Ovary (tissue), 3 donors: ENCODE results near the gene PGAM5.

Experiments
- EP300 ChIP-seq: sonication (generic); formaldehyde crosslinking; IDR thresholded peaks from one replicate; pipeline ENCODE4 v1.6.1; 2017; ENCODE audit warnings: antibody characterized with exemption
- POLR2A ChIP-seq: fragments of 450-650 bp; IDR thresholded peaks from one replicate; pipeline ENCODE4 v1.6.1; 2017; ENCODE audit warnings: antibody characterized with exemption, mild to moderate bottlenecking, moderate library complexity
- TF ChIP-seq, protein P1 (sequence below), 3 donors: fragments of 450-650 bp in 2 of 3; fragments of 200-600 bp in 1 of 3; IDR thresholded peaks; one replicate each; pipeline versions ENCODE4 v1.5.1 to v1.8.0; 2016 to 2022; ENCODE audit warnings: antibody characterized with exemption in 3 of 3, mild to moderate bottlenecking in 1 of 3
- donor health status: DM: no; HTN: no; CAD: no.

DNA sequence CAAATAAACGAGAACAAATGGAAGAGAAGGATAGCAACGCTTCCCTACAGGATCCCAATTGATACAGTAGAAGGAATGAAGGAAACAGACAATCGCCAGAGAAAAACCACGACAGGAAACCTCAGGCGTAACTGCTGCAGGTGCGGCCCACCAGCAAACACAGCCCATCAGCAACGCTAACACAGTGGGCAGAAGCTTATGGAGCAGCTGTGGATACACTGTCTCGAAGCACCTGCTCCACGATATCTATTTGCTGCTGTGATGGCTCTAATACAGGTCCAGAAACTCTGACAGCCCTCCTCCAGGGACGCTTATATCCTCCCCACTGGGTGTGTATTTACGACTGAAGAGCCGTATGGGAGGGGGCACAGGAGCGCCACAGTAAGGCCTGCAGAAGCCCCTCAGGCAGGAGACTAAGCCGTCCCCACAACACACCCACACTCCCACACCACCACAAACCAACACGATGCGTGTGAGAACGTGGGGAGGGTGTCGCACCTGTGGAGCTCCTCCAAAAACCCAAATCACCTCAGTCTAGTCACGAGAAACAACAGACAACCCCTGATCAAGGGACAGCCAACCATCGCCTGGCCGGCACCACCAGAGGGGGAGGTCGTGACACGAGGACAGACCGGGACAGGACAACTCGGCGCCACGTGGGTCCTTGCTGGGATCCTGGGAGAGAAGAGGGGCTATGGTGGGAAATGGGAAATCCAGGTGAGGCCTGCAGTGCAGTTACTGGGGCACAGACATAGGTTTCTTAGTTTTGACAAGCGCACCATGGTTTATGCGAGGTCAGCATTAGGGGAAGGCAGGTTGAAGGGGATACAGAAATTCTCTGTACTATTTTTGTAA is 47.5 kb upstream of the PGAM5 start:
- TF ChIP-seq, protein P1, sequence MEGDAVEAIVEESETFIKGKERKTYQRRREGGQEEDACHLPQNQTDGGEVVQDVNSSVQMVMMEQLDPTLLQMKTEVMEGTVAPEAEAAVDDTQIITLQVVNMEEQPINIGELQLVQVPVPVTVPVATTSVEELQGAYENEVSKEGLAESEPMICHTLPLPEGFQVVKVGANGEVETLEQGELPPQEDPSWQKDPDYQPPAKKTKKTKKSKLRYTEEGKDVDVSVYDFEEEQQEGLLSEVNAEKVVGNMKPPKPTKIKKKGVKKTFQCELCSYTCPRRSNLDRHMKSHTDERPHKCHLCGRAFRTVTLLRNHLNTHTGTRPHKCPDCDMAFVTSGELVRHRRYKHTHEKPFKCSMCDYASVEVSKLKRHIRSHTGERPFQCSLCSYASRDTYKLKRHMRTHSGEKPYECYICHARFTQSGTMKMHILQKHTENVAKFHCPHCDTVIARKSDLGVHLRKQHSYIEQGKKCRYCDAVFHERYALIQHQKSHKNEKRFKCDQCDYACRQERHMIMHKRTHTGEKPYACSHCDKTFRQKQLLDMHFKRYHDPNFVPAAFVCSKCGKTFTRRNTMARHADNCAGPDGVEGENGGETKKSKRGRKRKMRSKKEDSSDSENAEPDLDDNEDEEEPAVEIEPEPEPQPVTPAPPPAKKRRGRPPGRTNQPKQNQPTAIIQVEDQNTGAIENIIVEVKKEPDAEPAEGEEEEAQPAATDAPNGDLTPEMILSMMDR (IDR thresholded peaks at IDR 0.05) = no peak
- TF ChIP-seq POLR2A (no peak), EP300 (no peak)
